Endothelial cell of umbilical vein (primary cell): ENCODE data around the gene SLC35D2. TPM values are rescaled to one million over a fixed set of nuclear protein-coding genes. Genes with fewer than 3 reads are reported as not detected.

Experiments
- BruUV-seq: library from RNA; stranded (reverse); fragments of 400-500 nt; replicated peaks from 2 replicates; lab custom pipeline; 2021; lab: Mats Ljungman, UMichigan
- CTCF ChIA-PET: fragments of 300-600, 350-600 bp; sonication (Branson Sonifier 250); formaldehyde crosslinking; loops from one replicate; lab custom pipeline; 2021; ENCODE audit warnings: antibody characterized with exemption, inconsistent platforms; lab: Charles Lee
- POLR2A ChIA-PET: fragments of 300-600, 350-600 bp; sonication (Branson Sonifier 250); formaldehyde crosslinking; loops from one replicate; lab custom pipeline; 2021; ENCODE audit warnings: antibody characterized with exemption, inconsistent platforms; lab: Charles Lee
- DNase-seq: peaks from one replicate; pipeline ENCODE4 v3.0.0-alpha.2; 2011; ENCODE audit warnings: low read depth, low spot score
- FAIRE-seq: peaks from 2 replicates; lab custom pipeline; 2011; peaks lifted over from hg19 to GRCh38; lab: Jason Lieb, UNC
- H2AFZ ChIP-seq: 2 replicates; pipeline ENCODE4 v1.6.0; 2012; ENCODE audit warnings: low read depth, low read length, control low read depth, inconsistent platforms
- H3K27ac ChIP-seq: 2 replicates; pipeline ENCODE4 v1.5.1; 2011; ENCODE audit warnings: low read depth, mild to moderate bottlenecking, control low read depth, low read length, moderate library complexity; ENCODE audit not compliant: insufficient read depth
- H3K27me3 ChIP-seq, 2 experiments: 2 replicates each; pipeline versions ENCODE4 v1.6.0 to v1.6.1; 2011; ENCODE audit warnings: low read length in 2 of 2, mixed read lengths in 1 of 2; ENCODE audit not compliant: control insufficient read depth in 2 of 2, insufficient read depth in 2 of 2
- H3K36me3 ChIP-seq, 2 experiments: 2 replicates in 1 of 2; 3 replicates in 1 of 2; pipeline ENCODE4 v1.5.1; 2011; ENCODE audit warnings: low read length in 2 of 2, mild to moderate bottlenecking in 1 of 2, moderate library complexity in 1 of 2; ENCODE audit not compliant: control insufficient read depth in 2 of 2, insufficient read depth in 2 of 2; ENCODE audit errors: extremely low read depth in 1 of 2
- H3K4me1 ChIP-seq: 3 replicates; pipeline ENCODE4 v1.5.1; 2011; ENCODE audit warnings: mild to moderate bottlenecking, low read length; ENCODE audit not compliant: control insufficient read depth, insufficient read depth; ENCODE audit errors: extremely low read depth
- H3K4me2 ChIP-seq: 2 replicates; pipeline ENCODE4 v1.6.1; 2011; ENCODE audit warnings: low read length, control low read depth, mixed read lengths; ENCODE audit not compliant: insufficient read depth
- H3K4me3 ChIP-seq, 3 experiments: fragments of 200-600 bp in 1 of 3; sonication (generic), shearing (Covaris generic) in 1 of 3; replicated peaks in 1 of 3; 2 replicates each; pipeline ENCODE4 v1.5.1; 2011 to 2016; ENCODE audit warnings: control low read depth in 3 of 3, low read length in 3 of 3, mild to moderate bottlenecking in 2 of 3, inconsistent platforms in 1 of 3, low read depth in 1 of 3, moderate library complexity in 1 of 3; ENCODE audit not compliant: insufficient read depth in 1 of 3
- H3K79me2 ChIP-seq: 2 replicates; pipeline ENCODE4 v1.6.0; 2012; ENCODE audit warnings: low read length, inconsistent platforms; ENCODE audit not compliant: control insufficient read depth, insufficient read depth
- H3K9ac ChIP-seq: replicated peaks from 2 replicates; pipeline ENCODE3; 2011; ENCODE audit warnings: low read length, control low read depth; ENCODE audit not compliant: insufficient read depth; ENCODE audit errors: extremely low read depth
- H3K9me1 ChIP-seq: replicated peaks from 3 replicates; pipeline ENCODE4 v1.6.0; 2011; ENCODE audit warnings: mild to moderate bottlenecking, low read length; ENCODE audit not compliant: control insufficient read depth, insufficient read depth; ENCODE audit errors: extremely low read depth
- H3K9me3 ChIP-seq: replicated peaks from 2 replicates; pipeline ENCODE4 v1.5.1; 2012; ENCODE audit warnings: low read length, inconsistent platforms; ENCODE audit not compliant: control insufficient read depth, insufficient read depth
- H4K20me1 ChIP-seq: replicated peaks from 2 replicates; pipeline ENCODE3; 2011; ENCODE audit warnings: mild to moderate bottlenecking, low read length; ENCODE audit not compliant: control insufficient read depth, insufficient read depth; ENCODE audit errors: extremely low read depth
- EZH2 ChIP-seq: IDR thresholded peaks from 2 replicates; pipeline ENCODE4 v1.6.1; 2012; ENCODE audit warnings: borderline replicate concordance, low read depth, mild to moderate bottlenecking, moderate library complexity, low read length, inconsistent platforms; ENCODE audit not compliant: severe bottlenecking
- FOS ChIP-seq: IDR thresholded peaks from 2 replicates; pipeline ENCODE4 v1.6.1; 2011; ENCODE audit warnings: mild to moderate bottlenecking, low read length, moderate library complexity, borderline replicate concordance; ENCODE audit not compliant: insufficient read depth
- GATA2 ChIP-seq: IDR thresholded peaks from 2 replicates; pipeline ENCODE4 v1.7.0; 2011; ENCODE audit warnings: low read depth, mild to moderate bottlenecking, moderate library complexity, mixed read lengths, low read length; ENCODE audit not compliant: insufficient read length, insufficient read depth
- JUN ChIP-seq: IDR thresholded peaks from 2 replicates; pipeline ENCODE4 v1.6.1; 2011; ENCODE audit warnings: borderline replicate concordance, low read depth; ENCODE audit not compliant: insufficient read length, insufficient read depth
- MYC ChIP-seq: IDR thresholded peaks from one replicate; pipeline ENCODE4 v1.6.1; 2011; ENCODE audit warnings: mild to moderate bottlenecking, low read depth, low read length
- POLR2A ChIP-seq: IDR thresholded peaks from 2 replicates; pipeline ENCODE4 v1.6.1; 2012; ENCODE audit warnings: low read depth, mild to moderate bottlenecking, control low read depth, low read length
- POLR2AphosphoS5 ChIP-seq: IDR thresholded peaks from 2 replicates; pipeline ENCODE4 v1.6.1; 2012; ENCODE audit warnings: low read depth, mild to moderate bottlenecking, control low read depth, low read length, moderate library complexity; ENCODE audit not compliant: insufficient read depth
- dilution Hi-C: fragments of 300-500 bp; cut with MboI; formaldehyde crosslinking; loops from one replicate; pipeline ENCODE4 v1.15.0; 2019; ENCODE audit warnings: low sequenced_read_pairs; ENCODE audit not compliant: extremely low pct_ligation_motif_present
- intact Hi-C: fragments of 100-400 bp; cut with micrococcal nuclease; formaldehyde crosslinking; loops from one replicate; pipeline ENCODE4 v1.10.0; 2022
- polyA plus RNA-seq, 4 experiments: library from polyadenylated mRNA; depleted of rRNA in 3 of 4; stranded (reverse) in 3 of 4; unstranded in 1 of 4; fragments of >200 nt; gene quantifications; 2 replicates each; pipeline versions ENCODE4 v1.2.1 to v1.2.3, GENCODE V29; 2011 to 2012; ENCODE audit warnings: missing spikeins in 1 of 4
- total RNA-seq: library from RNA; stranded (reverse); gene quantifications from 2 replicates; pipeline ENCODE4 v1.2.3, GENCODE V29; 2021
- TF ChIP-seq, protein P1 (sequence below), 2 donors: IDR thresholded peaks; 1 replicate in 1 of 2; 2 replicates in 1 of 2; pipeline ENCODE4 v1.5.1; 2011; ENCODE audit warnings: low read length in 2 of 2, mild to moderate bottlenecking in 2 of 2, moderate library complexity in 2 of 2, control low read depth in 1 of 2, inconsistent platforms in 1 of 2, low read depth in 1 of 2; ENCODE audit not compliant: insufficient read depth in 1 of 2; ENCODE audit errors: extremely low read depth in 1 of 2
- TF ChIP-seq, protein P2 (sequence below): IDR thresholded peaks from 2 replicates; pipeline ENCODE4 v1.6.1; 2011; ENCODE audit not compliant: insufficient read depth, insufficient read length

SLC35D2 gene
- total and polyA plus RNA-seq, 2 donors (not counting 3 experiments of a cell fraction or from before 2014, with no cell fraction given) = 21.1 to 29.9 TPM

DNA sequence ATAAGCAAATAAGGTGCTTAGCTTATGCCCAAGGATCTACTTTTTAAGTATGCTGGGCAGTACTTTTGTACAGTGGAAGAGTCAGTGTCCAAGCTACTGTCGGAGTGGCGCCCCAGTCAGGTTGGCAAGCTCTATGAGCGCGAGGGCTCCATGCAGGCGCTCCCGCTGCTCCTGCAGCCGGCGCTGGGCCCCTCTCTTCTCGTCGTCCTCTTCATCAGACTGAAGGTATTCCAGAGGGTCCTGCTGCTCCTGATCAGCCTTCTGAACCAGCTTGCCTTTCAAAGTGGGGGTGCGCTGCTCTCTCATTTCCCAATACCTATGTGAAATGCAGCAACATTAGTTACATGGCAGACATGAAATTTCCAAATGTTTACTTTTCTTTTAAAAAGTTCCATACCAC lies 4.6 kb upstream of the SLC35D2 start:
- CTCF ChIA-PET = interaction anchor here (0.8 kb wide), 1 partner anchor 11 kb away, joined by 3 read pairs; no protein-coding TSS in a partner anchor
- no peak for TF ChIP-seq JUN
- TF ChIP-seq, protein P1, sequence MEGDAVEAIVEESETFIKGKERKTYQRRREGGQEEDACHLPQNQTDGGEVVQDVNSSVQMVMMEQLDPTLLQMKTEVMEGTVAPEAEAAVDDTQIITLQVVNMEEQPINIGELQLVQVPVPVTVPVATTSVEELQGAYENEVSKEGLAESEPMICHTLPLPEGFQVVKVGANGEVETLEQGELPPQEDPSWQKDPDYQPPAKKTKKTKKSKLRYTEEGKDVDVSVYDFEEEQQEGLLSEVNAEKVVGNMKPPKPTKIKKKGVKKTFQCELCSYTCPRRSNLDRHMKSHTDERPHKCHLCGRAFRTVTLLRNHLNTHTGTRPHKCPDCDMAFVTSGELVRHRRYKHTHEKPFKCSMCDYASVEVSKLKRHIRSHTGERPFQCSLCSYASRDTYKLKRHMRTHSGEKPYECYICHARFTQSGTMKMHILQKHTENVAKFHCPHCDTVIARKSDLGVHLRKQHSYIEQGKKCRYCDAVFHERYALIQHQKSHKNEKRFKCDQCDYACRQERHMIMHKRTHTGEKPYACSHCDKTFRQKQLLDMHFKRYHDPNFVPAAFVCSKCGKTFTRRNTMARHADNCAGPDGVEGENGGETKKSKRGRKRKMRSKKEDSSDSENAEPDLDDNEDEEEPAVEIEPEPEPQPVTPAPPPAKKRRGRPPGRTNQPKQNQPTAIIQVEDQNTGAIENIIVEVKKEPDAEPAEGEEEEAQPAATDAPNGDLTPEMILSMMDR (IDR thresholded peaks at IDR 0.05; ENCODE audit: extremely low read depth in 1 of 2, insufficient read depth in 1 of 2, low read depth in 1 of 2, low read length in 2 of 2) = no peak
- TF ChIP-seq EZH2 = no peak
- no peak for TF ChIP-seq FOS
- TF ChIP-seq GATA2 = no peak
- TF ChIP-seq, protein P2, sequence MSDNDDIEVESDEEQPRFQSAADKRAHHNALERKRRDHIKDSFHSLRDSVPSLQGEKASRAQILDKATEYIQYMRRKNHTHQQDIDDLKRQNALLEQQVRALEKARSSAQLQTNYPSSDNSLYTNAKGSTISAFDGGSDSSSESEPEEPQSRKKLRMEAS = no peak
- TF ChIP-seq POLR2AphosphoS5 = no peak
- no peak for TF ChIP-seq MYC
- TF ChIP-seq POLR2A = no peak
- no peak overlapping the region for H2AFZ ChIP-seq
- no TSS peak for BruUV-seq
- H3K4me3 ChIP-seq = no peak overlapping the region
- H3K4me1 ChIP-seq = peaks cover 10% of the 10 kb centered on the region
- no peaks in the 10 kb centered on the region for H3K79me2 ChIP-seq
- no peaks in the 10 kb centered on the region for H4K20me1 ChIP-seq
- no peaks in the 10 kb centered on the region for H3K9me1 ChIP-seq
- H3K4me2 ChIP-seq = no peak overlapping the region
- no peaks in the 10 kb centered on the region for H3K27me3 ChIP-seq
- no peaks in the 10 kb centered on the region for H3K36me3 ChIP-seq
- DNase-seq = no peak
- intact Hi-C loops = no loop called here
- no peak overlapping the region for H3K27ac ChIP-seq
- H3K9ac ChIP-seq = no peak overlapping the region
- POLR2A ChIA-PET = no interaction called here
- no peaks in the 10 kb centered on the region for H3K9me3 ChIP-seq
- no peak for FAIRE-seq
- dilution Hi-C loops = no loop called here
